ENCODE measurements around the gene PRPF19. TPM values are rescaled to one million over a fixed set of nuclear protein-coding genes. Genes with fewer than 3 reads are reported as not detected.

The PRPF19 gene
- total RNA-seq, 1 donor from 2014 or later, result 120 TPM

Other genes with a start within 250 kb of the PRPF19 start
- 2.7 and 2.8 TPM in 2 replicates for gene MS4A8, start 207.0 kb downstream of the PRPF19 start, total RNA-seq (ENCODE audit: low replicate concordance)
- gene MS4A18, start 181.9 kb downstream of the PRPF19 start, total RNA-seq (ENCODE audit: low replicate concordance), result 0.75 and 3.5 TPM in 2 replicates
- 0.27 TPM in 1 of 2 replicates, not detected in the other for gene MS4A15, start 149.7 kb downstream of the PRPF19 start, total RNA-seq (ENCODE audit: low replicate concordance)
- not detected in 2 replicates for gene MS4A10, start 121.3 kb downstream of the PRPF19 start, total RNA-seq (ENCODE audit: low replicate concordance)
- gene CCDC86, start 64.5 kb downstream of the PRPF19 start, total RNA-seq (ENCODE audit: low replicate concordance), result 25.2 and 31.1 TPM in 2 replicates
- gene PTGDR2, start 50.6 kb downstream of the PRPF19 start, total RNA-seq (ENCODE audit: low replicate concordance), result 2.6 and 7.9 TPM in 2 replicates
- not detected in 2 replicates for gene ZP1, start 39.0 kb downstream of the PRPF19 start, total RNA-seq (ENCODE audit: low replicate concordance)
- gene TMEM109, start 7.6 kb upstream of the PRPF19 start, total RNA-seq (ENCODE audit: low replicate concordance), result 83.0 and 97.5 TPM in 2 replicates
- 162 and 218 TPM in 2 replicates for gene TMEM132A, start 17.9 kb upstream of the PRPF19 start, total RNA-seq (ENCODE audit: low replicate concordance)
- 2.3 and 3.5 TPM in 2 replicates for gene SLC15A3, start 45.6 kb upstream of the PRPF19 start, total RNA-seq (ENCODE audit: low replicate concordance)
- gene CD6, start 65.1 kb upstream of the PRPF19 start, total RNA-seq (ENCODE audit: low replicate concordance), result 0.70 and 1.1 TPM in 2 replicates
- not detected in 2 replicates for gene CD5, start 195.9 kb upstream of the PRPF19 start, total RNA-seq (ENCODE audit: low replicate concordance)

Measured in type B pancreatic cell (in vitro differentiated cells).